CD4-positive, alpha-beta T cell treated with Interleukin-1 beta for 1 hour (primary cell): Measurements from ENCODE around the gene GNL3.
"Not testable (repeated sequence)": the region's sequence is repeated elsewhere in the genome, so short reads cannot be mapped to it uniquely, and the experiment has no call there.

Experiments used
- DNase-seq, 2 donors: peaks; one replicate each; pipeline ENCODE4 v3.0.0-alpha.2; 2020 to 2022

GNL3 gene

DNA sequence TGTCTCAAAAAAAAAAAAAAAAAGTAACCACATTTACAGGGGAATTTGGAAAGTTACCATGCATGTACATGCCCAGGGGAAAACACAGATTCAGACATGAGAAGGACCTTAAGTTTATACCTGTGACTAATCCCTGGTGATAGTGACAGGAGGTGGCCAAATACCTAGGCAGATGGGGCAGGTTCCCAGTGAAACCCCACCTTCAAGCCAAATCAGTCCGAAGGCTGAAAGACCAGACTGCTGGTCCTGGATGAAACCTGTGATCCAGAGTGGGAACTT lies 35.8 kb downstream of the GNL3 start:
- DNase-seq: no peak

GRCh38 chr3:52722491-52722890 lies 36.7 kb downstream of the GNL3 start:
- no peak for DNase-seq

- DNase-seq: no peak
These were observed 38.1 kb downstream of the GNL3 start for GRCh38 chr3:52723935-52724334.

GRCh38 chr3:52724511-52724910 lies 38.7 kb downstream of the GNL3 start:
- no peak for DNase-seq

- not testable (repeated sequence) for DNase-seq
These were observed 42.9 kb downstream of the GNL3 start for GRCh38 chr3:52728753-52729152.

- DNase-seq: no peak
These were observed 44.8 kb downstream of the GNL3 start for GRCh38 chr3:52730681-52731080.

DNA sequence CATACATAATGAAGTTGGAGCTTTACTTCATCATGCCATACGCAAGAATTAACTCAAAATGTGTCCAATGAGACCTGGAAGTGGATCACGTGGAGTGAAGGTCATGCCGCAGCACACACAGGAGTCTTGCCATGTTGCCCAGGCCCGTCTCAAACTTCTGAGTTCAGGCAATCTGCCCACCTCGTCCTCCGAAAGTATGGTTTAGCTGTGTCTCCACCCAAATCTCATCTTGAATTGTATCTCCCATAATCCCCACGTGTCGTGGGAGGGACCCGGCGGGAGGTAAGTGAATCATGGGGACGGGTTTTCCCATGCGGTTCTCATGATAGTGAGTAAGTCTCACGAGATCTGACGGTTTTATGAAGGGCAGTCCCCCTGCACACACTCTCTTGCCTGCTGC lies 45.8 kb downstream of the GNL3 start:
- DNase-seq: no peak

DNA sequence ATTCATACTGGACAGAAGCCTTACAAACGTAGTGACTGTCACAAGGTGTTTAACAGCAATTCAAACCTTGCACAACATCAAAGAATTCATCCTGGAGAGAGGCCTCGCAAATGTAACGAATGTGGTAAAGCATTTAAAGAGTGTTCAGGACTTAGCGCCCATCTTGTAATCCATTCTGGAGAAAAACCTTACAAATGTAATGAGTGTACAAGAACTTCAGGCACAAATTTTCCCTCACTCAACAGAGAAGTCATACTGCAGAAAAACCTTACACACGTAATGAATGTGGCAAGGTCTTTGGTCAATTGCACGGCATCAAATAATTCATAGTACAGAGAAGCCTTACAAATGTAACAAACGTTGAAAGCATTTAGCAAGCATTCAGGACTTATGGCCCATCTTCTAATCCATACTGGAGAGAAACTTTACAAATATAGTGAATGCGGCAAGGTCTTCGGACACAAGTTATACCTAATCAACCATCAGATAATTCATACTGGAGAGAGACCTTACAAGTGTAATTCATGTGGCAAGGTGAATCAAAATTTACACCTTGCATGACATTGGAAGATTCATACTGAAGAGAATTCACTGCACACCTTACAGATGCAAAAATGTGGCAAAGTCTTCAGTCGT lies 47.5 kb downstream of the GNL3 start:
- no peak for DNase-seq

GRCh38 chr3:52739730-52740129 lies 53.9 kb downstream of the GNL3 start:
- no peak for DNase-seq

DNA sequence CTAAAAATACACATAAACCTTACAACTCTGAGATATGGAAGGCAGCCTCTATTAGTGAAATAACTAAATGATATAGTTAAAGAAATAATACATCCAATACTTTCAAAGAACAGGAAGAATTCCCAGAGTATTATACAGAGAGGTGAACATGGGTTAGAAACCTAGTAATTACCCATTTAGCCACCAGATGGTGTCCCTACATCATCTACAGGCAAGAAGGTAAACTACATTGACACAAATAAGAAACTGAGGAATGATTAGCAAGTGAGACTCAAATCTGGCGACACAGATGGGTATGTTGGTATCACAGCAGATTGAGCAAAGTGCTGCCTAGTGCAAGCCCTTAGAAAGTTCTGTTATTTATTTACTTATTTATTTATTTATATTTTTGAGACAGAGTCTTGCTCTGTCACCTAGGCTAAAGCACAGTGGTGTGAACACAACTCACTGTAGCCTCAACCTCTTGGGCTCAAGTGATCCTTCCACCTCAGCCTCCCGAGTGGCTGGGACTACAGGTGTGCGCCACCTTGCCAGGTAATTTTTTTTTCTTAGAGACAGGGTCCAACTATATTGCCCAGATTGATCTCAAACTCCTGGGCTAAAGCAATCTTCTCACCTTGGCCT lies 56.7 kb downstream of the GNL3 start:
- DNase-seq: peak in 1 of 2 donors; percentile 33

DNA sequence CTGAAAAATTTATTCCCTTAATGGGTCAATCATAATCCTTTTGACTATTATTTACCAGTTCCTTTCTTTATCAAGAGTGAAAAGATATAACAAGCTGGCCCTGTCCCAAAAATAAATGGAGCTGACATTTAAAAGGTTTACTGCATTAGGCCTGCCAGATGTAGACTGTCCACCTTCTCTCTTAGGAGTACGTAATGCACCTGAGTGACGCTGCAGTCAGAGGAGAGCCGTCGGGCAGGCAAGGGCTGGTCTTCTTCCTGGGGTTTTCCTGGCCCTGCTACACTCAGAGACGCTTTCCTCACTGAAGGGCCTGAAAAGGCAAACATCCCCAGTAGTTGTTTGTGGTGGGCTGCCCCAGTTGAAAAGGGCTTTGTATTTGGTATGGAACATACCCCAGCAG lies 57.3 kb downstream of the GNL3 start:
- DNase-seq: no peak

DNA sequence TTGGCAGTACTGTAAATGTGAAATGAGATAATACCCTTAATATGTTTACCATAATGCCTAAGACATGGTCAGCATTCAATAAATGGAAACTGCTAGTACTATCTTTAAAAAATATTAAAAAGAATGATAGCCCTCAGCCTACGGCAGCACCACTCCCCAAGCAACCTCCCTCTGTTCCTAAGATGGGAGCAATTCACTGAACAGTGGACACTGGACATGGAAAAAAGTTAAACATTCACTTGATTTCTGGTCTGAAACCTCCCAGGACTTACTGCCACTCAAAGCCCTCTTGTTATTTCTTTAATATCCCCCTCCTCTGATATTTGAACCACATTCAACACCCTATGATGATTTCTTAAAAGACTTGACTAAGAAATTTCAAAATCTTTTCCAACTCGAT lies 57.9 kb downstream of the GNL3 start:
- no peak for DNase-seq
